Stimulated activated effector memory CD8-positive, alpha-beta T cell treated with anti-CD3 and anti-CD28 coated beads, Interleukin-12 subunit alpha, Interleukin-12 subunit beta, amount 100 ng/mL, for 72 hours (primary cell): ENCODE measurements around the gene CLNK.

Experiments
- ATAC-seq: fragments of 150-1000 bp; cut with Tn5 transposase; 2 replicates; pipeline ENCODE4 v1.10.0; 2021
- DNase-seq, 2 donors: peaks; one replicate each; pipeline ENCODE4 v3.0.0; 2021 to 2022; ENCODE audit warnings: low spot score in 2 of 2
- H3K27ac Mint-ChIP-seq: one replicate; pipeline ENCODE4 v1.8.0; 2022; ENCODE audit warnings: mild to moderate bottlenecking, mixed read lengths
- H3K36me3 Mint-ChIP-seq: one replicate; pipeline ENCODE4 v1.8.0; 2022; ENCODE audit warnings: mild to moderate bottlenecking, mixed read lengths
- H3K4me1 Mint-ChIP-seq: one replicate; pipeline ENCODE4 v1.8.0; 2022; ENCODE audit warnings: mixed read lengths
- H3K4me3 Mint-ChIP-seq: one replicate; pipeline ENCODE4 v1.8.0; 2022; ENCODE audit warnings: mild to moderate bottlenecking, mixed read lengths
- H3K9me3 Mint-ChIP-seq: one replicate; pipeline ENCODE4 v1.8.0; 2022; ENCODE audit warnings: mixed read lengths

CLNK gene

GRCh38 chr4:10715135-10715534 is 30.6 kb upstream of the CLNK start:
- no peak for ATAC-seq
- no peak for DNase-seq
- Mint-ChIP-seq H3K4me1 (peaks cover 6% of the 10 kb centered on the region), H3K4me3 (no peak overlapping the region), H3K27ac (no peak overlapping the region), H3K36me3 (no peaks in the 10 kb centered on the region), H3K9me3 (peaks cover 7% of the 10 kb centered on the region)

GRCh38 chr4:10713591-10713990 is 29.0 kb upstream of the CLNK start:
- DNase-seq (no peak), ATAC-seq (no peak)
- Mint-ChIP-seq H3K4me1 (no peaks in the 10 kb centered on the region), H3K27ac (no peak overlapping the region), H3K36me3 (no peaks in the 10 kb centered on the region), H3K4me3 (no peak overlapping the region), H3K9me3 (peaks cover 7% of the 10 kb centered on the region)

GRCh38 chr4:10706236-10706635 is 21.7 kb upstream of the CLNK start:
- ATAC-seq (no peak), DNase-seq (no peak)
- H3K4me3 Mint-ChIP-seq: no peak overlapping the region
- no peak overlapping the region for H3K27ac Mint-ChIP-seq
- no peaks in the 10 kb centered on the region for H3K4me1 Mint-ChIP-seq
- no peaks in the 10 kb centered on the region for H3K36me3 Mint-ChIP-seq
- H3K9me3 Mint-ChIP-seq: no peaks in the 10 kb centered on the region

- DNase-seq (no peak), ATAC-seq (no peak)
- H3K9me3 Mint-ChIP-seq: no peaks in the 10 kb centered on the region
- no peaks in the 10 kb centered on the region for H3K4me1 Mint-ChIP-seq
- H3K36me3 Mint-ChIP-seq: no peaks in the 10 kb centered on the region
- no peak overlapping the region for H3K27ac Mint-ChIP-seq
- H3K4me3 Mint-ChIP-seq: no peak overlapping the region
Observed at GRCh38 chr4:10704430-10704810, 19.9 kb upstream of the CLNK start.

- H3K4me3 Mint-ChIP-seq: no peak overlapping the region
- no peak overlapping the region for H3K27ac Mint-ChIP-seq
- H3K36me3 Mint-ChIP-seq: no peaks in the 10 kb centered on the region
- H3K9me3 Mint-ChIP-seq: no peaks in the 10 kb centered on the region
- ATAC-seq: no peak
- DNase-seq: no peak
- no peaks in the 10 kb centered on the region for H3K4me1 Mint-ChIP-seq
Observed at GRCh38 chr4:10703766-10704429, 19.3 kb upstream of the CLNK start.

GRCh38 chr4:10703156-10703555 is 18.6 kb upstream of the CLNK start:
- no peaks in the 10 kb centered on the region for H3K36me3 Mint-ChIP-seq
- DNase-seq (no peak), ATAC-seq (peak; percentile 46)

GRCh38 chr4:10701702-10702460 is 17.3 kb upstream of the CLNK start:
- no peak overlapping the region for H3K4me3 Mint-ChIP-seq
- ATAC-seq (no peak), DNase-seq (no peak)
- H3K4me1 Mint-ChIP-seq: no peaks in the 10 kb centered on the region
- H3K36me3 Mint-ChIP-seq: no peaks in the 10 kb centered on the region
- H3K9me3 Mint-ChIP-seq: no peaks in the 10 kb centered on the region
- H3K27ac Mint-ChIP-seq: no peak overlapping the region

More at GRCh38 chr4:10703156-10703555, 18.6 kb upstream of the CLNK start:
- Mint-ChIP-seq H3K27ac (no peak overlapping the region), H3K9me3 (no peaks in the 10 kb centered on the region), H3K4me1 (no peaks in the 10 kb centered on the region), H3K4me3 (no peak overlapping the region)

GRCh38 chr4:10701161-10701560 is 16.6 kb upstream of the CLNK start:
- Mint-ChIP-seq H3K27ac (no peak overlapping the region), H3K4me3 (no peak overlapping the region), H3K4me1 (no peaks in the 10 kb centered on the region), H3K9me3 (no peaks in the 10 kb centered on the region), H3K36me3 (no peaks in the 10 kb centered on the region)
- no peak for DNase-seq
- no peak for ATAC-seq

- Mint-ChIP-seq H3K4me1 (no peaks in the 10 kb centered on the region), H3K36me3 (no peaks in the 10 kb centered on the region), H3K4me3 (no peak overlapping the region), H3K27ac (no peak overlapping the region), H3K9me3 (no peaks in the 10 kb centered on the region)
- ATAC-seq: no peak
- no peak for DNase-seq
Observed at GRCh38 chr4:10698172-10698571, 13.6 kb upstream of the CLNK start.

- Mint-ChIP-seq H3K9me3 (no peaks in the 10 kb centered on the region), H3K36me3 (no peaks in the 10 kb centered on the region), H3K4me3 (no peak overlapping the region), H3K27ac (no peak overlapping the region), H3K4me1 (no peaks in the 10 kb centered on the region)
- DNase-seq: no peak
- no peak for ATAC-seq
Observed at GRCh38 chr4:10697086-10697485, 12.5 kb upstream of the CLNK start.

GRCh38 chr4:10696253-10696652 is 11.7 kb upstream of the CLNK start:
- Mint-ChIP-seq H3K4me1 (no peaks in the 10 kb centered on the region), H3K27ac (no peak overlapping the region), H3K4me3 (no peak overlapping the region), H3K9me3 (no peaks in the 10 kb centered on the region), H3K36me3 (no peaks in the 10 kb centered on the region)
- ATAC-seq (no peak), DNase-seq (no peak)

- H3K9me3 Mint-ChIP-seq: no peaks in the 10 kb centered on the region
- no peaks in the 10 kb centered on the region for H3K4me1 Mint-ChIP-seq
- DNase-seq (no peak), ATAC-seq (no peak)
- H3K36me3 Mint-ChIP-seq: no peaks in the 10 kb centered on the region
- no peak overlapping the region for H3K27ac Mint-ChIP-seq
- no peak overlapping the region for H3K4me3 Mint-ChIP-seq
Observed at GRCh38 chr4:10694828-10695209, 10.3 kb upstream of the CLNK start.

GRCh38 chr4:10694151-10694827 is 9.7 kb upstream of the CLNK start:
- DNase-seq: no peak
- H3K9me3 Mint-ChIP-seq: no peaks in the 10 kb centered on the region
- no peak overlapping the region for H3K4me3 Mint-ChIP-seq
- H3K27ac Mint-ChIP-seq: no peak overlapping the region
- ATAC-seq: no peak
- H3K4me1 Mint-ChIP-seq: no peaks in the 10 kb centered on the region
- H3K36me3 Mint-ChIP-seq: no peaks in the 10 kb centered on the region

GRCh38 chr4:10691651-10692050 is 7.1 kb upstream of the CLNK start:
- H3K27ac Mint-ChIP-seq: no peak overlapping the region
- H3K4me1 Mint-ChIP-seq: no peaks in the 10 kb centered on the region
- no peak overlapping the region for H3K4me3 Mint-ChIP-seq
- DNase-seq: no peak
- ATAC-seq: no peak
- H3K9me3 Mint-ChIP-seq: no peaks in the 10 kb centered on the region
- H3K36me3 Mint-ChIP-seq: no peaks in the 10 kb centered on the region

- no peak overlapping the region for H3K4me3 Mint-ChIP-seq
- ATAC-seq: no peak
- DNase-seq: no peak
Observed at GRCh38 chr4:10690185-10690907, 5.8 kb upstream of the CLNK start.

More at GRCh38 chr4:10690185-10690907, 5.8 kb upstream of the CLNK start:
- Mint-ChIP-seq H3K4me1 (no peaks in the 10 kb centered on the region), H3K27ac (no peak overlapping the region), H3K36me3 (no peaks in the 10 kb centered on the region), H3K9me3 (no peaks in the 10 kb centered on the region)
